Stimulated activated CD4-positive, alpha-beta T cell treated with anti-CD3 and anti-CD28 coated beads, Interleukin-15, amount 100 ng/mL, for 48 hours (primary cell): ENCODE data around the gene PHAF1.

ENCODE experiments used
- DNase-seq, 2 donors: peaks; one replicate each; pipeline ENCODE4 v3.0.0-alpha.2; 2020; ENCODE audit warnings: low read depth in 2 of 2

Gene PHAF1

DNA sequence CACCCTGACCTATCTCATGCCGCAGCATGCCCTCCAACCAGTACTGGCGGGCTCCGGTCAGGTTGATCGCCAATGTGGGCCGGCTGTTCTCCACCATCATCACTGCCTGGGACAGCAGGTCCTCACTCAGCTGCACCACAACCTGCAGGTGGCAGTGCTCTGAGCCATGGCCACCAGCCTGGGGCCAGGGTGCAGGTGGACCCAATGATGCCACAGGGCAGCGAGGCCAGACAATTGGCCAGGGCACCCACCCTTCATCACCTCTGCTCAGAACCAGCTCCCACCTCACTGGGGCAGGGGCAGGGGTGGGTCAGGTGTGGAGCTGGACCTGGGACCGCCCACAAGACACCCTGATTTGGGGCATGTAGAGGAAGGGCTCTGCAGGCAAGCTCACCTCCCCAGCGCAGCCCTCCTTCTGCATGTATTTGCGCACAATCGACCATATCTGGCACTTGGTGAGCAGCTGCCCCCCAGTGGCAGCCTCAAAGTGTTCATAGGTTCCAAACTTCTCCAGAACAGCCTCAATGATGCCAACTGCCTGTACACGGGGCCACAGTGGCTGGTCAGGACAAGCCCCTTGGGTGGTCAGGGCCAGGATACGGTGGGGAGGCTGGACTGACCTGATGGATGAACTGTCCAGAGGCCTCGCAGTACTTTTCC, 69.8 kb downstream of the PHAF1 start:
- DNase-seq, result no peak

GRCh38 chr16:67180166-67180565, 70.4 kb downstream of the PHAF1 start:
- DNase-seq, result no peak

GRCh38 chr16:67181346-67181745, 71.6 kb downstream of the PHAF1 start:
- DNase-seq, result no peak

DNA sequence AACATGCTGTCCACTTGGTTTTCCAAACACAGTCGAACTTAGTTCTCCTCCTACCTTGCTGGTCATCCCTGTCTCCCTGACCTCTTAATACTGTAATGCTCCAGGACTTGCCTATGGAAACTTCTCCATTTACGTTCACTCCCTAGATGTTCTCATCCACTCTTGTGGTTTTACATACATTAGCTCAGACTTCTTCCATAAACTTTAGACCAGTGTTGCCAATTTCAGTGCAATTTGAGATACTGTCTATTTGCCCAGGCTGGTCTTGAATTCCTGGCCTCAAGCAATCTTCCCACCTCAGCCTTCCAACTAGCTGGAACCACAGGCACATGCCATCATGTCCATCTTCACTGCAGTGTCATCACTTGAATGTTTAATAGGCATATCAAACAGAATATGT, 72.5 kb downstream of the PHAF1 start:
- DNase-seq, result no peak

GRCh38 chr16:67183284-67183626, 73.5 kb downstream of the PHAF1 start:
- no peak for DNase-seq

GRCh38 chr16:67183627-67184452, 74.1 kb downstream of the PHAF1 start, which contains the start of gene MATCAP1:
TSS of gene MATCAP1 (minus strand) at chr16:67183963. CDS start at chr16:67180610, 3,353 bp downstream.
- DNase-seq, result peak; percentile 89 to 93

GRCh38 chr16:67184453-67184994, 74.8 kb downstream of the PHAF1 start:
- DNase-seq, result no peak

DNA sequence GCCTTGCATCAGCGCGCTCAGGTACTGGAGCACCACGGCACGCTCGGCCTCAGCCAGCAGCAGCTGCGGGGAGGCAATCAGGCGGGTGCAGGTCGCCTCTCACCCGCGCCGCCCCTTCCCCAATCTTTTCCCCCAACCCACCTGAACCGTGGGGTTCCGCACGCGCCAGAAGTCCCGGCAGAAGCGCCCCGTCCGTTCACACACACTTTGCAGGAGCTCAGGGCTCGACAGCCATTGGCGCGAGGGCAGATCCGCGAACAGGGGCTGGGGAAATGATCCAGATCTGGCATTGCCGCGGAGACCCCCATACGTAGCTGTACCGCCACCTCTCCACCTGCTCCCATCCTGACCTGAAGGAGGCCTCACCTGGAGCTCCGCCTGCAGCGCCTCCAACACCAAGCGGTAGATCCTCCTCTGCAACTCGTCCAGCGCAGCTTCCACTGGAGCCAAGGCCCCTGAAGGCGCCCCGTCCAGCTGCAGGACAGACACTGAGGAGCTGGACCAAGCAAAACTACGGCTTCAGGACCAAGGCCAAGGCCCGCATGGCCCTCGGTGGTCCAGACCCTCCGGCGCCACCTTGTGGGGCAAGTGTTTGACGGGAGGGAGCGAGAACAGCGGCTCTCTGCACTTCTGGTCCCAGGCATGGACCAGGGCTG, 75.4 kb downstream of the PHAF1 start:
- peak; percentile 68 to 87 for DNase-seq

- no peak for DNase-seq
These were observed 76.0 kb downstream of the PHAF1 start for GRCh38 chr16:67185651-67186134.

DNA sequence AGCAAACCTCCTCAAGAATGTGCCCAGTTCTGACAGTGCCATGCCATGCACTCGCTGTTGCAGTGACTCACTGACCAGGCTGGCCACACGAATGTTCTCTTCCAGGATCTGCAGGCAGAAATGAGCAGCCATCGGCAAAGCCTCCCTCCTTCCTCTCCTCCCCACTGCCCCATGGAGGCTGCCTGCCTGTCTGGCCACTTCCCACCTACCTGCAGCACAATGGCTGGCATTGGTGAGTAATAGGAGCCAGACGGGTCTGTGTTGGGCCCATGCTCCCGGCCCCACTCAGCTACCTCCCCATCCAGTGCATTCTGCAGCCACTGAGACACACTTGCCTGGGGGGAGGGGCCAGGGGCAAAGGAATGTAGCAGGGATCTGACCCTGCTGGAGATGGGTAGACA, 76.8 kb downstream of the PHAF1 start:
- DNase-seq, result no peak

- no peak for DNase-seq
These were observed 77.6 kb downstream of the PHAF1 start for GRCh38 chr16:67187175-67187890.

DNA sequence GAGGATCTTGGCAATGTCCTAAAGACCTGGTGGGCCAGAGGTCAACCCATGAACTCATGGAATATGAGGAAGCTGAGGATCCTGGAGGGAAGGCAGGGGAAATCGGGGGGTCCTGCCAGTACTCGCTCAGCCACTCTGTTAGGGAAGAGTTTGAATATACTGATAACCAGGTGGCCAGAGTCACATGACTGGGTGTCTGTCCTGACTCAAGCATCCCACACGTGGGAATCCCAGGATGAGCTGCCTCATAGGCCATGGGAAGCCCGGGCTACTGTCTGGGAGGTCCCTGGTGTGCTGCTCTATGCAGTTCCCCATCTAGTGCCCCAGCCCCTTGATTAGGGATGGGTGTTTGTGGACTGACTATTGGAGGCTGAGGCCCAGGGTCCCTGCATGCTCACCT, 78.6 kb downstream of the PHAF1 start:
- DNase-seq, result no peak

DNA sequence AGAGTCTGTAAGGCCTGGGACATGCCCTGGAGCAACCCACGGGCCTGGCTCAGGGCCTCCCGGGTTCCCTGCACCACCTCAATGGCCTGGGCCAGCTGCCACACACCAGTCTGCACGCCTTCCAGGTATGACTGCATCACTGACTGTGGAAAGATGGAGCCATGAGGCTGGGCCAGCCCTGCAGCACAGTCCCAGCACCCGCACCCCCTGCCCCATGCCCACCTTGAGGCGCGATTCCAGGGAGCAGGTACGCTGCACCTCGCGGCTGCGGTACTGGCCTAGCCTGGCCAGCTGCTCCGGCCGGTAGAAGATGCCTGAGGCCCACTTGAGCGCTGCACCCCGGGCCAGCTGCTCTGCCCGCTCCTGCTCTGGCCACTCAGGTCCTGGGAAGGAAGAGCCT, 79.1 kb downstream of the PHAF1 start:
- DNase-seq, result no peak

DNA sequence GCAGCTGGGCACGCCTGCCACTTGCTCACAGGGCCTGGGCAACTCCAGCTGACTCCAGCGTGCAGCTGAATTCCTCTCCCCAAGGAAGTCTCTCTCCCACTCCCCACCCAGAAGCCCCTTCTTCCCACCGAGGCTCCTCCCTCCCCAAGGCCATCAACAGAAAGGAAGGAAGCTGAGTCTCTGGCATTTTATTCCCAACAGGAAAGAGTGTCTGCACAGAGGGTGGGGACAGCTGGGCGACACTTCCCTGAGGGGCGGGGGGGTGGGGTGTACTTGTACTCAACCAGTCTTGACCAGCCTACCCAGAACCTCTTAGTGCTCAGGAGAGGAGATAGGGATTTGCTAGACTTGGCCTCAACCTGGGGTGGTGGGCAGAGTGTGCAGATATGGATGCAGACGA, 80.3 kb downstream of the PHAF1 start, which contains the start of gene EXOC3L1:
Gene EXOC3L1 (minus strand): TSS at position 96 of the 400 bp plus-strand sequence. CDS start 460 bp downstream, outside the sequence.
- DNase-seq, result no peak

DNA sequence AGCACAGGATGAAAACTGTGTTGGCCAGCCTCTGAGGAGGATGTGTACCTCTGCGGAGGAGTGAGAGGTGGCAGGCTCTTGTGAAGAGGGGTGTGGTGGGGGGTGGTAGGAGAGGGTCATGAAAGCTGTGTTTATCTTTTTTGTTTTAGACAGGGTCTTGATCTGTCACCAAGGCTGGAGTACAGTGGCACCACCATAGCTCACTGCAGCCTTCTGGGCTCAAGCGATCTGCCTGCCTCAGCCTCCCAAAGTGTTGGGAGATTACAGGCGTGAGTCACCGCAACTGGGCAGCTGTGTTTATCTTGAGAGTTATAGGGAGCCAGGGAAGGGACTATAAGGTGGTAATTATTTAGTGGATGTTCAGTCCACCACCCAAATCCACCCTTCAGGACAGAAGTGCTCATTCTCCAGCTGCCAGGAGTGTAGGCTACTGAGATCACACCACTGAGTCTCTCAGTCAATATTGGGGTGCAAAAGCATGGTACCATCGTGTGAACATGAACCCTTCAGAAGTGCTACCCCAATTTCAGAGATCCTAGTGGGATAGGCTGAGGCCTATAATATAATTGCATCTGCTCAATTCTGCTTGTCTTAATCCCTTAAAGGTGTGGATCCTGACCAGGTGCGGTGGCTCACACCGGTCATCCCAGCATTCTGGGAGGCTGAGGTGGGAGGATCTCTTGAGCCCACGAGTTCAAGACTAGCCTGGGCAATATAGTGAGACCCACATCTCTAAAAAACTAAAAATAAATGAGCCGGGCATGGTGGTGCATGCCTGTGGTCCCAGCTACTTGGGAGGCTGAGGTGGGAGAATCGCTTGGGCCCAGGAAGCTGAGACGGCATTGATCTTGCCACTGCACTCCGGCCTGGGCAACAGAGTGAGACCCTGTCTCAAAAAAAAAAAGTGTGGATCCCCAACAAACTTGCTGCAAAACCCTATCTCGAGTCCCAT, 81.0 kb downstream of the PHAF1 start:
- DNase-seq, result no peak

- no peak for DNase-seq
These were observed 81.8 kb downstream of the PHAF1 start for GRCh38 chr16:67191411-67191994.

DNA sequence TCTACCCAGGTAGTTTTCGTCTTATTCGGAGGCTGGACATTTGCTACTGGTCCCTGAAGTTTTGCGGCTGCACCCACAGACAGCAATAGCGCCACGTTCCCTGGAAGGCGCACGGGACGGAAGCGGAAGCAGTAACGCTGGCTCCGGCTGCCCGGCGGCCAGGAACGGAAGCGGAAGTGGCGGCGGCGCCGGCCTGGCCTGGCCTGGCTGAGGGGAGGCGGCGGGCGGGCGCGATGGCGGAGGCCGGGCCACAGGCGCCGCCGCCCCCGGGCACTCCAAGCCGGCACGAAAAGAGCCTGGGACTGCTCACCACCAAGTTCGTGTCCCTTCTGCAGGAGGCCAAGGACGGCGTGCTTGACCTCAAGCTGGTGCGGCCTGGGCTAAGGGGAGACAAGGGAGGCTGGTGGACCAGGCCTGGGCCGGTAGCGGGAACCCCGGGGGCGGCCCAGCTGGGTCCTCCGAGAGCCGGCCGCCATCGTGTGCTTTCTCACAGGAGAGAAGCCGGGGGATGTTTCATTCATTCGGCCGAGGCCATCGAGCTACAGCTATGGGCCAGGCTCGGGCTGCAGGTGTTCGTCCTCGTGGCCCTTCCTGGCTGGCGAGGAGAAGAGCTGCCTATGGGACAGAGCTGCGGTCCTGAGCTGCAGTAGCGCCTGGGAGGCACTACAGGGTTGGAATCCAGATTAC, 82.4 kb downstream of the PHAF1 start, which contains the start of gene E2F4:
Gene E2F4 (plus strand): TSS at position 161 of the 687 bp plus-strand sequence. CDS start 73 bp downstream, at position 234.
- peak; percentile 83 to 86 for DNase-seq

GRCh38 chr16:67192781-67193361, 83.1 kb downstream of the PHAF1 start:
- DNase-seq, result no peak

- DNase-seq, result no peak
These were observed 83.8 kb downstream of the PHAF1 start for GRCh38 chr16:67193536-67193935.
